ENCODE results near the gene CNKSR3. TPM values are rescaled to one million over a fixed set of nuclear protein-coding genes. Genes with fewer than 3 reads are reported as not detected.

The CNKSR3 gene
- total and polyA plus RNA-seq, 2 of the 8 experiments (the other 6 are each of a cell fraction or from before 2014, with no cell fraction given) = 1.2 to 6.2 TPM

- 87% methylated on average over 13 of the region's 13 CpGs; no CpG with 5 or more reads in 1 of the 2 experiments for WGBS, 2 experiments (ENCODE audit: extremely low coverage in 1 of 2, insufficient coverage in 1 of 2, insufficient read length in 1 of 2, insufficient replicate concordance in 2 of 2, low coverage in 1 of 2, low lambda C conversion rate in 2 of 2, missing lambda C conversion rate in 1 of 2)
- FAIRE-seq (no peak), DNase-seq (ENCODE audit: low read depth in 1 of 2, low spot score in 2 of 2) (no peak)
- TF ChIP-seq NRF1 (IDR thresholded peaks at IDR 0.05; ENCODE audit: low read depth, low read length) (no peak), BACH1 (IDR thresholded peaks at IDR 0.05; ENCODE audit: low read length) (no peak), CHD1 (IDR thresholded peaks at IDR 0.05; ENCODE audit: low read depth, low read length) (no peak), SAP30 (IDR thresholded peaks at IDR 0.05; ENCODE audit: insufficient read depth, insufficient replicate concordance, low read length) (no peak), SIN3A (conservative IDR thresholded peaks at IDR 0.05 in 1 of 2, IDR thresholded peaks at IDR 0.05 in 1 of 2; ENCODE audit: low read depth in 1 of 2, low read length in 2 of 2) (no peak), CTCF (IDR thresholded peaks at IDR 0.05; ENCODE audit: control extremely low read depth in 1 of 3, insufficient read depth in 1 of 3, low read depth in 1 of 3, low read length in 3 of 3) (no peak), ZNF274 (IDR thresholded peaks at IDR 0.05; ENCODE audit: borderline replicate concordance, extremely low read depth, low read length) (no peak), KDM1A (IDR thresholded peaks at IDR 0.05; ENCODE audit: borderline replicate concordance, low read length) (no peak)
Measured at GRCh38 chr6:154457046-154457713, 53.3 kb downstream of the CNKSR3 start.

More at GRCh38 chr6:154457046-154457713, 53.3 kb downstream of the CNKSR3 start:
- no peak overlapping the region for H2AFZ ChIP-seq (ENCODE audit: low read length)
- no peak overlapping the region for H2BK15ac ChIP-seq (ENCODE audit: low read length)
- H2BK5ac ChIP-seq (ENCODE audit: low read depth, low read length) = no peak overlapping the region
- no peak overlapping the region for H2BK120ac ChIP-seq (replicated peaks; ENCODE audit: low read depth, low read length)
- H4K5ac ChIP-seq (ENCODE audit: insufficient read length, low read depth, low read length) = no peak overlapping the region
- H3K4ac ChIP-seq (replicated peaks; ENCODE audit: insufficient read length, low read depth, low read length) = no peak overlapping the region
- no peak overlapping the region for H3K56ac ChIP-seq (replicated peaks; ENCODE audit: insufficient read length, low read depth, low read length)
- H3K4me3 ChIP-seq (ENCODE audit: extremely low read depth in 1 of 4, insufficient read depth in 2 of 4, low read depth in 3 of 4, low read length in 4 of 4) = no peak overlapping the region
- H3K4me1 ChIP-seq (replicated peaks in 1 of 4; ENCODE audit: control insufficient read depth in 3 of 4, insufficient read depth in 4 of 4, low read length in 3 of 4) = peaks cover 0 to 6% (median 1%) of the 10 kb centered on the region in 4 experiments; a peak in 2 of 7 replicates
- no peaks in the 10 kb centered on the region for H3K27me3 ChIP-seq (replicated peaks in 1 of 4; ENCODE audit: control insufficient read depth in 3 of 4, extremely low read depth in 1 of 4, insufficient read depth in 3 of 4, low read length in 3 of 4)
- H3K36me3 ChIP-seq (ENCODE audit: control insufficient read depth in 2 of 4, insufficient read depth in 4 of 4, low read length in 3 of 4) = no peaks in the 10 kb centered on the region
- no peak overlapping the region for H4K8ac ChIP-seq (ENCODE audit: extremely low read depth, insufficient read depth, low read length)
- H3K14ac ChIP-seq (ENCODE audit: insufficient read length) = no peak overlapping the region
- no peak overlapping the region for H3K4me2 ChIP-seq (ENCODE audit: insufficient read depth in 1 of 2, low read depth in 2 of 2, low read length in 2 of 2)
- H3K79me1 ChIP-seq (ENCODE audit: low read depth, low read length) = peaks cover 3% of the 10 kb centered on the region; the same call in 1 of the 2 replicates
- no peak overlapping the region for H2BK12ac ChIP-seq (ENCODE audit: low read depth, low read length)
- H3K23me2 ChIP-seq (ENCODE audit: low read depth, low read length) = no peaks in the 10 kb centered on the region
- H3K79me2 ChIP-seq (ENCODE audit: control insufficient read depth in 1 of 2, insufficient read depth in 2 of 2, low read length in 2 of 2) = 0 out of 4 replicates have a peak, but pooled peaks cover 0 to 5% of the 10 kb centered on the region in 2 experiments
- no peak overlapping the region for H2BK20ac ChIP-seq (ENCODE audit: low read length)
- H4K20me1 ChIP-seq (replicated peaks in 1 of 2; ENCODE audit: control insufficient read depth in 1 of 2, insufficient read depth in 2 of 2, low read length in 2 of 2) = no peaks in the 10 kb centered on the region
- H3K27ac ChIP-seq (ENCODE audit: low read depth, low read length) = no peak overlapping the region
- H3K9me3 ChIP-seq (ENCODE audit: insufficient read depth in 2 of 2, low read depth in 1 of 2, low read length in 1 of 2) = no peaks in the 10 kb centered on the region
- no peak overlapping the region for H2AK5ac ChIP-seq (ENCODE audit: low read depth, low read length)
- CTCF ChIA-PET (ENCODE audit: partially characterized antibody) = interaction anchor here (0.7 to 1.6 kb wide), 7 partner anchors 8 to 43 kb away, joined by 3 to 7 read pairs (median 4); no protein-coding TSS in a partner anchor
- H4K91ac ChIP-seq (replicated peaks; ENCODE audit: insufficient read length, low read length) = no peak overlapping the region
- H3K18ac ChIP-seq (ENCODE audit: extremely low read depth, low read length) = no peak overlapping the region
- H3K9ac ChIP-seq (replicated peaks in 1 of 4; ENCODE audit: extremely low read depth in 1 of 4, low read depth in 3 of 4, low read length in 3 of 4) = no peak overlapping the region
- POLR2A ChIA-PET (ENCODE audit: partially characterized antibody) = no interaction called here
- H3K23ac ChIP-seq (ENCODE audit: insufficient read length) = no peak overlapping the region
